Skeletal muscle satellite cell (primary cell): ENCODE data around the gene SIGMAR1. TPM values are rescaled to one million over a fixed set of nuclear protein-coding genes. Genes with fewer than 3 reads are reported as not detected.

ENCODE experiments used
- H3K27me3 ChIP-seq: 2 replicates; pipeline ENCODE4 v1.7.0; 2013; ENCODE audit warnings: low read length; ENCODE audit not compliant: control insufficient read depth, insufficient read depth
- H3K36me3 ChIP-seq: 2 replicates; pipeline ENCODE4 v1.7.0; 2013; ENCODE audit warnings: mild to moderate bottlenecking, control low read depth, low read length; ENCODE audit not compliant: insufficient read depth
- H3K4me1 ChIP-seq: 2 replicates; pipeline ENCODE4 v1.7.0; 2013; ENCODE audit warnings: low read length; ENCODE audit not compliant: control insufficient read depth, insufficient read depth
- H3K4me2 ChIP-seq: 2 replicates; pipeline ENCODE4 v1.7.0; 2013; ENCODE audit warnings: mild to moderate bottlenecking, low read length
- H3K4me3 ChIP-seq: 2 replicates; pipeline ENCODE4 v1.7.0; 2013; ENCODE audit warnings: low read length
- H3K9ac ChIP-seq: 2 replicates; pipeline ENCODE4 v1.7.0; 2013; ENCODE audit warnings: mild to moderate bottlenecking, low read depth, low read length, moderate library complexity
- H3K9me3 ChIP-seq: replicated peaks from 2 replicates; pipeline ENCODE4 v1.7.0; 2013; ENCODE audit warnings: mild to moderate bottlenecking, control low read depth, low read length
- total RNA-seq: library from RNA; depleted of rRNA; stranded (reverse); fragments of >200 nt; gene quantifications from 2 replicates; pipeline ENCODE4 v1.2.3, GENCODE V29; 2012; rRNA removed

SIGMAR1 gene
- total RNA-seq: 127 and 135 TPM in 2 replicates

DNA sequence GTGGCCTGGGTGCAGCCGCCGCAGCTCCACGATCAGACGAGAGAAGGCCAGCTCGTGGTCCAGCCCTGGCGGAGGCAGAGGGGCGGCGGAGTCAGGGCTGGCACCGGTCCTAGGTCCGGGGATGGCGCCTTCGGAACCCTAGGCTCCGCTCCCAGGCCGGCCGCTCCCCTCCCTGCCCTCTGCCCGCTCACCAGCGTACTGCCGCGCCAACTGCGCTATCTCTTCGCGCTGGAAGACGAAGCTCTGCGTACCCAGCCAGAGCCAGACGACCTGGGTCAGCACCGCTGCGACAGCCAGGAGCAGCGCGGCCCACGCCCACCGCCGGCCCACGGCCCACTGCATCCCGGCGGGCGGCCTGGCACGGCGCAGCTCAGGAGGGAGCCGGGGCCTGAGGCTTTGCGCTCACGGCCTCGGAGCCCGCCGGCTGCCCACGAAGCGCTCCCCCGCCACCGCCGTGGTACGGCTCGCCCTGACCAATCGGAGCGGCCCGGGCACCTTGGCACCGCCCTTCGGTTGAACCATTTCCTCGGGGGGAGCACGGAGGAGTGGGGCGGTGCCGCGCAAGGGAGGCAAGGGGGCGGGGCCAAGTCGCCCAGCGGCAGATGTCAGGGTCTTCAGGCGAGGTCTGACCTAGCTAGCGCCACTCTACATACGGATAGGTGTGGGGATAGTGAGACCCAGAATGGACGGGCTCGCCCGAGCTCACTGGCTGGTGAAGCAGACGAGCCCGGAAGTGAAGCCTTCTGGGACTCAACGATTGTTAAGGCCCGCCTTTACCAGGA is at the start of gene SIGMAR1:
TSS of gene SIGMAR1 (minus strand) at position 432 of the 782 bp plus-strand sequence. CDS start at position 342, 90 bp downstream.
- H3K9me3 ChIP-seq: no peaks in the 10 kb centered on the region
- peak within 1 kb of the TSS; percentile 87 for H3K9ac ChIP-seq
- peaks cover 11% of the 10 kb centered on the region for H3K36me3 ChIP-seq
- H3K4me2 ChIP-seq: peak within 1 kb of the TSS; percentile 98
- H3K4me1 ChIP-seq: peaks cover 23% of the 10 kb centered on the region
- H3K4me3 ChIP-seq: peak within 1 kb of the TSS; percentile 90
- no peaks in the 10 kb centered on the region for H3K27me3 ChIP-seq

DNA sequence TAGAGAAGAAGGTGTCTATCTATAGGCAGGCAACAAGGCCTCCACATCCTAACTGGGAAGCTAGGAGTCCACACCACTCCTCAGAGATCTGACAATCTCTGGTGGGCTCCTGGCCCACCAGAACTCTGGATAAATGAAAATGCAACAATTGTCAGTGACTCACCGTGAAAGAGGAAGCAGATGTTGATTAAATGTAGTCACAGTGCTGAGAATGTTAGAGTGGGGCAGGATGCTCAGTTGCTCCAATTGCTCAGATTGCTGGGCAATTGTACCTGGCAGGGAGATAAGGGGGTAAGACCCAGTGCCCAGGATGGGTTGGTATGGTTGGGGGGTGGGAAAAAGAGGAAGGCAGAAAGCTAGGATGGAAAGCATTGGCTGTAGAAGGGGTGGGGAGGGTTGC is 49.1 kb upstream of the SIGMAR1 start:
- no peaks in the 10 kb centered on the region for H3K4me1 ChIP-seq
- no peak overlapping the region for H3K4me3 ChIP-seq
- no peaks in the 10 kb centered on the region for H3K36me3 ChIP-seq
- no peak overlapping the region for H3K9ac ChIP-seq
- H3K9me3 ChIP-seq: no peaks in the 10 kb centered on the region
- no peak overlapping the region for H3K4me2 ChIP-seq
- no peaks in the 10 kb centered on the region for H3K27me3 ChIP-seq

DNA sequence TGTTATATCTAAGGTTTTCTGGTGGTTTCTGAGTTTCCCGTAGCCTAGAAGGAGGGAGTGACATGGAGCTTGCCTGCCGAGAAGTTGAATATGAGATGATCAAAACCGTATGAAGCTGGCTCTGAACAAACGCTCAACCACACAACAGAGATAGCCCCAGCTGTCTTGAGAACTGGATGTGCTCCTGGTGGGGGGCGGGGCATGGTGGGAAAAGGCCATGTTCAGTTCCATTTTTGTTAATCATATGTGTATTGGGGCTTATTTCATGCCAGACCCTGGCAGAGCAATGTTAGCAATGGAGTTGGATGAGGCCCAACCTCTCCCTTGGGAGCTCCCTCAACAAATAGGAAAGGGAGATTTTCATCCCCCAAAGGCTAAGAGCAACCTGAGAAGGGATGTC is 48.6 kb upstream of the SIGMAR1 start:
- Histone ChIP-seq H3K4me3 (no peak overlapping the region), H3K36me3 (no peaks in the 10 kb centered on the region), H3K9me3 (no peaks in the 10 kb centered on the region), H3K4me1 (no peaks in the 10 kb centered on the region), H3K27me3 (no peaks in the 10 kb centered on the region), H3K9ac (no peak overlapping the region), H3K4me2 (no peak overlapping the region)

DNA sequence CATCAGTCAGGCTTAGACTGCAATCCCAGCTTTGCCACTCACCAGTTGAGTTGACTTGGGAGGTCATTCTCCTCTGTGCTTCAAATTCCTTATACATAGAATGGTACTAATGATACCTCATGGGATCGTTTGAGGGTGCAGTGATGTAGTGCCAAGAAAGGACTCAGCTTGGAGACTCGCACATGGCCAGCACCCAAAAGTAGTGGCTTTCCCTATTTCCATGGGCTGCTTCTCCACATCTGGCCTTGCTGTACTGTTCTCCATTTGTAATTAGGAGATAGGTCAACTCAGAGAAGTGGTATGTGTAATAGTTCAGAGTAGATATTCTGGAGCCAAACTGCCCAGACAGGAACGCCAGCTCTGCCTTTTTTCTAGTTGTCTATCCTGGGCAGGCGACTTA is 48.0 kb upstream of the SIGMAR1 start:
- no peaks in the 10 kb centered on the region for H3K4me1 ChIP-seq

DNA sequence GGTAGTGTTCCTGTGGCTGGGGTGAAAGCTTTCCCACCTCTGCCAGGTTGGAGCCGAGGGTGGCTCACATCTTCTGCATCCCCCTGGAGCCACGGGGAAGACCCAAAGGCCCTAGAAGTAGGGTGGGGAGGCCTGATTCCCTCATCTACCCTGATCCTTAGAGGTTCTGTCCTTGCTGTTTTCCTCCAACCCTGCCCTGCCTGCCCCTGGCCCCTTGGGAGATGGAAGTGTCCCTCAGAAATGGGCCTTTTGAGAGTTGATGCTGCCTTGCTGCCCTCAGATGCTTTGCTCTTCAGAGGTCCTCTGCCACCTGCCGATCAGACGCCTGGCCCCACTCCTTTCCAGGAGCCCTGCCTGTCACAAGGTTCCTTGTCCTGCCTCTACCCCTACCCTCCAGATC is 47.2 kb upstream of the SIGMAR1 start:
- Histone ChIP-seq H3K27me3 (no peaks in the 10 kb centered on the region), H3K36me3 (no peaks in the 10 kb centered on the region), H3K9me3 (no peaks in the 10 kb centered on the region), H3K4me1 (no peaks in the 10 kb centered on the region), H3K4me3 (no peak overlapping the region), H3K9ac (no peak overlapping the region), H3K4me2 (no peak overlapping the region)

More for the DNA sequence above, 48.0 kb upstream of the SIGMAR1 start:
- Histone ChIP-seq H3K4me2 (no peak overlapping the region), H3K9ac (no peak overlapping the region), H3K36me3 (no peaks in the 10 kb centered on the region), H3K9me3 (no peaks in the 10 kb centered on the region), H3K27me3 (no peaks in the 10 kb centered on the region), H3K4me3 (no peak overlapping the region)

DNA sequence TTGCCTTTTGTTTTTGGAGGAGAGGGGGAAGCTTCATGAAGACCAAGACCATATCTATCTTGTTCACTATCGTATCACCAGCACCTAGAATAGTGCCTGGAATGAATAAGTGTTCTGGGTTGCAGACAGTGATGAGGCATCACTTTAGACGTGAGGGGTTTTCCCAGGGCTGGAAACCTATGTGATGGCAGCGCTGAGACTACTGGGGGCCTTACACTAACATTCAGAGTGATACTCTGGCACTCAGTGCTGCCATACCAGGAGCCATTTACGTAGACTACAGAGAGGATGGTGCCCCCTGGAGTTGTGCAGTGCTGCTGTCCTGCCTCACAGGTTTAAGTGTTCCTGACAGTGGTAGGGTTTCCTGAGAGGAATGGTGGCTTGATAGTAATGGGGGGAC is 46.6 kb upstream of the SIGMAR1 start:
- no peaks in the 10 kb centered on the region for H3K4me1 ChIP-seq
- no peaks in the 10 kb centered on the region for H3K27me3 ChIP-seq
- H3K9me3 ChIP-seq: no peaks in the 10 kb centered on the region
- H3K36me3 ChIP-seq: no peaks in the 10 kb centered on the region
- H3K9ac ChIP-seq: no peak overlapping the region
- no peak overlapping the region for H3K4me2 ChIP-seq
- H3K4me3 ChIP-seq: no peak overlapping the region

DNA sequence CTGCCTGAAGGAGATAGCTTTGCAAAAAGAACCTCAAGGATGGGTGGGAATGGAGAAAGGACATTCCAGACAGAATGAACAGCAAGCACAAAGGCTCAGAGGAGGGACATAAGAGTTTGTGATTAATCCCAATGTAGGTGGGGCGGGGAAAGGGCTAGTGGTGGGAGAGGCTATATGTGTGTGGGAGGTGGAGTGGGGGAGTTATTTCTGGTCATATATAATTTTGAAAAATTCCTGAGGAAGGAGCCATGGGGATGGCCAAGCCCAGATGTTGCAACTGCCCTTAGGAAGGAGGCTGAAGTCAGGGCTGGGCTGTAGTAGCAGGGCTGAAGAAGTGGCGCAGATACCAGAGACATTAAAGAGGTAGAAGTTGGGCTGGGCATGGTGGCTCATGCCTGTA is 38.3 kb upstream of the SIGMAR1 start:
- Histone ChIP-seq H3K9ac (no peak overlapping the region), H3K36me3 (no peaks in the 10 kb centered on the region), H3K4me3 (no peak overlapping the region), H3K9me3 (no peaks in the 10 kb centered on the region), H3K4me1 (no peaks in the 10 kb centered on the region), H3K4me2 (no peak overlapping the region), H3K27me3 (no peaks in the 10 kb centered on the region)

DNA sequence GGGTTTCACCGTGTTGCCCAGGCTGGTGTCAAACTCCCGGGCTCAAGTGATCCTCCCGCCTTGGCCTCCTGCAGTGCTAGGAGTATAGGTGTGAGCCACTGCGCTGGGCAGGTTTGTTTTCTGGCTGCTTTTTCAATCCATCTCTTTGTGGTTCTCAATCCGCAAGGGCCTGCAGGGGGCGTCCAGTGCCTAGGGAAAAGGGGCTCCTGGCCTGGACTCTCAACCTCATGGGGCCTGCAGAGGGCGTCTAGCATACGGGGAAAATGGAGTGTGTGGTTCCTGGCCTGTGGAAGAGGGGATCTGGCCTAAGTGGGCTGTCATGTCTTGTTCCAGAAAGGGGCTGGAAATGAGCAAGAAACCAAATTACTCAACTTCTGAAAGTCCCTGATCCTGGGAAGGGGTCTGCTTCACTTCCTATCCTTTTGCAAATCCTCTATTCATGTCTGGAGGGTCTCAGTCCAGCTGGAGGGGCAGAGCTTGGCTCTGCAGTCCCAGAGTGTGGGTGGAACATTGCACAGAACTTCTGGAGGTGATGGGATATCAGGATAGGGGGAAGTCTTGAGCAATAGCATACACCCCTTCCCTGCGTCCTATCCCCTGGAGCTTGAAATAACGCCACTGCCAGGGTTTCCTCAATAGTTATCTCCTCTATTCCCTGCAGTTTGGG is 37.6 kb upstream of the SIGMAR1 start:
- H3K36me3 ChIP-seq: no peaks in the 10 kb centered on the region
- H3K9me3 ChIP-seq: no peaks in the 10 kb centered on the region
- H3K4me1 ChIP-seq: no peaks in the 10 kb centered on the region
- H3K4me3 ChIP-seq: no peak overlapping the region
- H3K9ac ChIP-seq: no peak overlapping the region
- H3K27me3 ChIP-seq: no peaks in the 10 kb centered on the region
- no peak overlapping the region for H3K4me2 ChIP-seq

DNA sequence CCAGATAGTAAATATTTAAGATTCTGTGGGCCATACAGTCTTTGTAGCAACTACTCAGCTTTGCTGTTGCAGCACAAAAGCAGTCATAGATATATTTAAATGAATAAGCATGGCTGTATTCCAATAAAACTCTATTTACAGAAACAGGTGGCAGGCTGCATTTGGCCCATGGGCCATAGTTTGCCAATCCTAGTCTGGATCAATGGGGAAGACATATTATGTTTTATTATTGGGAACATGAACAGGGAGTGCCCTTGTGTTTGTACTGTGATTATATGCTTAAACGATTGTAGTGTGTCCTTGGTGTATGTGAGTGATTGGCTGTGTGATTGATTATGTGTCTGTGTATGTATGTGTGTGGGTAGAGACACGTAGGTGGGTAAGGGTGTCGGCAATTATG is 36.9 kb upstream of the SIGMAR1 start:
- Histone ChIP-seq H3K9me3 (no peaks in the 10 kb centered on the region), H3K4me3 (no peak overlapping the region), H3K4me1 (no peaks in the 10 kb centered on the region), H3K4me2 (no peak overlapping the region), H3K9ac (no peak overlapping the region), H3K27me3 (no peaks in the 10 kb centered on the region), H3K36me3 (peaks cover 3% of the 10 kb centered on the region)

DNA sequence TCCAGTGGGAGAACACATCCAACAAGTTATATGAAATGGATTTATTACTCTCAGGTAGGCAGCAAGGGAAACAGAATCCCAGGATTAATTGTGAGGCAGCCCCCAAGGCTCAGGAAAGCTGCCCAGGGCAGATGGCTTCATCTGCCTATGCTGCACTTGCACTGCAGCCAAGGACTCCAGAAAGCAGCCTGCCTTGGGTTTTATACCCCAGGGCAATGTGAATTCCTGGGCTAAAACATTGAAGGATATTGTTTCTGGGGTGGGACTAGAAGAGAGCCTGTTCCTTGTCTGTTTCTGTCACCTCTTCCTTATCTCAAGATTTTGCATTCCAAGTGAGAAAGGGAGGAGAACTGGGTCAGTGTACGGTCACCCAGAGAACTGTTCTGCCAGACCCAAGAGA is 33.7 kb upstream of the SIGMAR1 start:
- Histone ChIP-seq H3K27me3 (no peaks in the 10 kb centered on the region), H3K36me3 (peaks cover 11% of the 10 kb centered on the region), H3K4me1 (no peaks in the 10 kb centered on the region), H3K4me2 (no peak overlapping the region), H3K4me3 (no peak overlapping the region), H3K9me3 (no peaks in the 10 kb centered on the region), H3K9ac (no peak overlapping the region)

DNA sequence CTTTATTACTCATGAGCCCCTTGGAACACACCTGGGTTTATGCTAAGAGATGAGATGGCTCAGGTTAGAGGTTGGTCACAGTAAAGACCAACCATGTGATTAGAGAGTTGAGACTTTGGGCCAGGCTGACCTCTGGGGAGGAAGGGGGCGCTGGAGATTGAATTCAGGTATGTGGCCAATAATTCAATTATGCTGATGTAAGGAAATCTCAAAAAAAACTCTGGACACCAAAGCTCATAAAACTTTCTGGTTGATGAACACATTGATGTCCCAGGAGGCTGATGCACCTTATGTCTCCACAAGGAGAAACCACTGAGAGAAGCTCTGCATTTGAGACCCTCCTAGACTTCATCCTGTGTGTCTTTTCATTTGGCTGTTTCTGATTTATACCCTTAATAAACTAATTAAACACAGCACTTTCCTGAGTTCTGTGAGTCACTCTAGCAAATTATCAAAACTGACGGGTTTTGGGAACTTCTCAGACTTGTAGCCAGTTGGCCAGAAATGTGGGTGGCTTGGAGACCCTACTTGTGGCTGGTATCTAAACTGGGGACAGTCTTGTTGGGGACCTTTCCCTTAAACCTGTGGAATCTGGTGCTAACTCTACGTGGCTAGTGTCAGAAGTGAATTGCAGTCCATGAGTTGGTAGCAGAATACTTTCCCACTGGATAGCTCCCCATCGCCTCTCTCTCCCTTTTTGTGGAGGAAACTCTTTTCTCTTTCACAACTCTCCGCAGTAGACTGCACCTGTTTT is 32.4 kb upstream of the SIGMAR1 start:
- Histone ChIP-seq H3K9me3 (no peaks in the 10 kb centered on the region), H3K4me1 (no peaks in the 10 kb centered on the region), H3K4me2 (no peak overlapping the region), H3K9ac (no peak overlapping the region), H3K27me3 (no peaks in the 10 kb centered on the region), H3K4me3 (no peak overlapping the region), H3K36me3 (peaks cover 11% of the 10 kb centered on the region)
